OCI-LY1 (cell line): ENCODE data around the gene SDE2.
A peak's percentile ranks its signal among the peaks of the same experiment; 100 is the strongest.
"Not testable (repeated sequence)": the region's sequence is repeated elsewhere in the genome, so short reads cannot be mapped to it uniquely, and the experiment has no call there.

Source experiments
- H2AFZ ChIP-seq: fragments of 200-600 bp; sonication (generic), shearing (Covaris generic); 2 replicates; pipeline ENCODE4 v1.6.0; 2014; ENCODE audit warnings: antibody characterized with exemption, mild to moderate bottlenecking, low read length
- H3F3A ChIP-seq: fragments of 200-600 bp; sonication (generic), shearing (Covaris generic); 2 replicates; pipeline ENCODE4 v1.6.0; 2014; ENCODE audit warnings: mild to moderate bottlenecking, antibody characterized with exemption, low read length, moderate library complexity; ENCODE audit not compliant: insufficient read depth
- H3K27ac ChIP-seq: fragments of 200-600 bp; sonication (generic); 2 replicates; pipeline ENCODE4 v1.5.1; 2014; ENCODE audit warnings: low read length, mixed run types, mild to moderate bottlenecking, low read depth; ENCODE audit not compliant: poor library complexity, severe bottlenecking
- H3K27me3 ChIP-seq: fragments of 200-600 bp; sonication (generic); 2 replicates; pipeline ENCODE4 v1.6.0; 2014; ENCODE audit warnings: antibody characterized with exemption, mild to moderate bottlenecking, low read length, moderate library complexity; ENCODE audit not compliant: insufficient read depth
- H3K36me3 ChIP-seq: fragments of 200-600 bp; sonication (generic); 2 replicates; pipeline ENCODE4 v1.6.1; 2014; ENCODE audit warnings: mild to moderate bottlenecking, antibody characterized with exemption, low read length, moderate library complexity, mixed read lengths; ENCODE audit not compliant: insufficient read depth
- H3K4me1 ChIP-seq: fragments of 200-600 bp; sonication (generic); 2 replicates; pipeline ENCODE4 v1.5.1; 2014; ENCODE audit warnings: mild to moderate bottlenecking, low read length, moderate library complexity; ENCODE audit not compliant: insufficient read depth, severe bottlenecking
- H3K4me2 ChIP-seq: fragments of 200-600 bp; sonication (generic), shearing (Covaris generic); 2 replicates; pipeline ENCODE4 v1.6.1; 2014; ENCODE audit warnings: low read length
- H3K4me3 ChIP-seq: fragments of 200-600 bp; sonication (generic); 2 replicates; pipeline ENCODE4 v1.5.1; 2014; ENCODE audit warnings: low read length, low read depth, mild to moderate bottlenecking, mixed read lengths; ENCODE audit not compliant: poor library complexity, severe bottlenecking
- H3K79me2 ChIP-seq: fragments of 200-600 bp; shearing (Covaris generic); 2 replicates; pipeline ENCODE4 v1.6.1; 2016; ENCODE audit warnings: mixed run types, low read length, mixed read lengths; ENCODE audit not compliant: insufficient read depth
- H3K9ac ChIP-seq: fragments of 200-600 bp; sonication (generic), shearing (Covaris generic); 2 replicates; pipeline ENCODE4 v1.6.1; 2014; ENCODE audit warnings: mild to moderate bottlenecking, low read length, mixed read lengths
- H3K9me2 ChIP-seq: fragments of 200-600 bp; sonication (generic), shearing (Covaris generic); 2 replicates; pipeline ENCODE4 v1.6.1; 2014; ENCODE audit warnings: low read depth, mild to moderate bottlenecking, low read length, mixed read lengths
- H3K9me3 ChIP-seq: fragments of 200-600 bp; shearing (Covaris generic); 2 replicates; pipeline ENCODE4 v1.6.1; 2014; ENCODE audit warnings: low read length, mixed read lengths
- H4K20me1 ChIP-seq: fragments of 200-600 bp; sonication (generic), shearing (Covaris generic); 2 replicates; pipeline ENCODE4 v1.6.0; 2016; ENCODE audit warnings: mild to moderate bottlenecking, low read length; ENCODE audit not compliant: insufficient read depth
- CTCF ChIP-seq: fragments of 200-600 bp; sonication (generic), shearing (Covaris generic); IDR thresholded peaks from 2 replicates; pipeline ENCODE4 v1.5.1; 2017; ENCODE audit warnings: mild to moderate bottlenecking, antibody characterized with exemption, low read length, moderate library complexity, mixed read lengths
- EZH2 ChIP-seq: fragments of 200-600 bp; sonication (generic), shearing (Covaris generic); IDR thresholded peaks from 2 replicates; pipeline ENCODE4 v1.8.0; 2017; ENCODE audit warnings: borderline replicate concordance, mixed run types, mild to moderate bottlenecking, antibody characterized with exemption, low read length, moderate library complexity, mixed read lengths

The SDE2 gene

GRCh38 chr1:225941942-225942222 is 57.3 kb downstream of the SDE2 start:
- peaks cover 40% of the 10 kb centered on the region for H3K4me1 ChIP-seq
- no peaks in the 10 kb centered on the region for H3F3A ChIP-seq
- H3K79me2 ChIP-seq = no peaks in the 10 kb centered on the region
- no peaks in the 10 kb centered on the region for H3K9me3 ChIP-seq
- peak overlapping the region; percentile 75 for H3K27ac ChIP-seq
- H3K4me3 ChIP-seq = no peak overlapping the region
- H2AFZ ChIP-seq = no peak overlapping the region
- no peaks in the 10 kb centered on the region for H3K36me3 ChIP-seq
- H4K20me1 ChIP-seq = no peaks in the 10 kb centered on the region
- TF ChIP-seq EZH2 (no peak), CTCF (no peak)
- peaks cover 7% of the 10 kb centered on the region for H3K27me3 ChIP-seq
- peak overlapping the region; percentile 26; the same call in 1 of the 2 replicates for H3K4me2 ChIP-seq
- H3K9ac ChIP-seq = peak overlapping the region; percentile 3; the same call in 1 of the 2 replicates
- H3K9me2 ChIP-seq = no peaks in the 10 kb centered on the region

DNA sequence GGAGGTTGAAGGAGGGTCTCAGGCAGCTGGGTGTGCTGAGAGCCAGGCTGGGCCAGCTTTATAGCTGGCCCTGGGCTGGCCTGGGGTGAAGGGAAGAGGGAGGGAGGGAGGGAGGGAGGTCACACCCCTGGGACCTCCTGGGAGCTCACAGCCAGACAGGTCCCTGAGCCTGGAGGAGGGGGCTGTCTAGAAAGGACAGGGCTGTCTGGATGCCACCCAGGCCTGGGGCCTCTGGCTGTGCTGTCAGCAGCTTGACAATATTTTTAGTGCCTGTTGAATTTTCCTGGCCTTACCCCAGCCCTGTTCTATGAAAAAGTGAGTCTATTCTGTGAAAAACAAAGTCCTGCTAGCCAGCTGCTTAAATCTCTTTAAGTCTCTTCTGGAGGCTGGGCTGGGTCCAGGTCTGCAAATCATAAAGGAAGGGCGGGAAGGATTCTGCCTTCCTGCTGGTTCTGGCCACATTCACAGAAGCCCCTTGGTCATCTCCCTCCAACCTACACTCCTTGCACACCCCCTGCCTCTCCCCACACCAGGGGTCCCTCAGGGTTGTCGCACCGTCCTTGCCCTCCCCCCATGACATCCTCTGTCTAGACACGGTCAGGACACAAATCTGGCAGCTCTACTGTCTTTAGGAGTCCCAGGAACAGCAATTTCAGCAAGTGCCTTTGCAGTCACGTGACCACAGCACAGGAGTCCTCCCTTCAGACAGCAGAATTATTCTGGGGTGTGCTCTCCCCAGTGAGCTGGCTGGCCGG is 57.8 kb downstream of the SDE2 start, which contains the start of gene LEFTY2:
Gene LEFTY2 (minus strand): TSS at position 34 of the 755 bp plus-strand sequence. CDS start 80 bp downstream, outside the sequence.
- H2AFZ ChIP-seq = no peak within 1 kb of the TSS
- H3K9ac ChIP-seq = peak within 1 kb of the TSS; percentile 11; the same call in 1 of the 2 replicates
- no peaks in the 10 kb centered on the region for H3K9me3 ChIP-seq
- H3K36me3 ChIP-seq = no peaks in the 10 kb centered on the region
- H3K79me2 ChIP-seq = no peaks in the 10 kb centered on the region
- no peaks in the 10 kb centered on the region for H3F3A ChIP-seq
- peaks cover 45% of the 10 kb centered on the region for H3K4me1 ChIP-seq
- peak within 1 kb of the TSS; percentile 26; the same call in 1 of the 2 replicates for H3K4me2 ChIP-seq
- no peaks in the 10 kb centered on the region for H3K9me2 ChIP-seq
- TF ChIP-seq CTCF = no peak
- TF ChIP-seq EZH2 = no peak
- peaks cover 5% of the 10 kb centered on the region for H3K27me3 ChIP-seq
- H3K4me3 ChIP-seq = no peak within 1 kb of the TSS
- H3K27ac ChIP-seq = peak within 1 kb of the TSS; percentile 75
- H4K20me1 ChIP-seq = no peaks in the 10 kb centered on the region

DNA sequence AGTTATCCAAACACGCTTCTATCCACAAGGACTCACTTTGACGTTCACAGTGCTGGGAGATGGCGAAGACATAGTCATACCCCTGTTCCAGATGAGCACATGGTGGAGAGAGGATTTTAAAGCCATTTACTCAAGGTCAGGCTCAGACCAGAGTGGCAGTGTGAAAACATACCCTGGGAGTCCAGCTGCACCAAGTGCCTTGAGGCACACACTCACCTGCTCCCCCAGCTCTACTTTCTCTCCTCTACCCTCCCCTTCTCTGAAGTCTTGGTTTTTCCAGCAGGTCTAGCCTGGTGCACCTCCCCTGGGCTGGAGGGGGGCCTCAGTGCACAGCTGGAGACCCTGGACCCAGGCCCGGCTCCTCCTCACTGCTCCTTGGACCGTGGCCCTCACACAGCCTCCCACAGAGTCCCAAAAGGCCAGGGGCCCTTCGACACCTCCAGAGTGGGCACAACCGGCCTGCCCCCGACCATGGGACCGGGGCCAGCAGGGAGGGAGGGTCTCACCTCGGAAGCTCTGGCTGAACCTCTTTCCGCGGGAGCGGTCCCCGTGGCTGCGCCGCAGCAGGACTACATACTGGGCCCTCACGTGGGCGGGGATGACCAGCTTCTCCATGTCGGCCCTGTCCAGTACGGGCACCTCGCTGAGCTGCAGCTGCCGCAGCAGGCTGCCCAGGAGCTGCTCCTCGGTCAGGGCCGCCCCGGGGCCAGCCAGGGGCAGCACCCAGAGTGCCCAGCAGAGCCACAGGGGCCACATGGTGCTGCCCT is 58.6 kb downstream of the SDE2 start:
- TF ChIP-seq EZH2 = no peak
- TF ChIP-seq CTCF = no peak
- Histone ChIP-seq H3K36me3 (no peaks in the 10 kb centered on the region), H3F3A (no peaks in the 10 kb centered on the region), H3K79me2 (no peaks in the 10 kb centered on the region), H3K27ac (peak overlapping the region; percentile 75), H4K20me1 (no peaks in the 10 kb centered on the region), H3K9ac (no peak overlapping the region), H3K9me2 (no peaks in the 10 kb centered on the region), H3K4me2 (no peak overlapping the region), H3K4me3 (no peak overlapping the region), H3K27me3 (no peaks in the 10 kb centered on the region), H2AFZ (no peak overlapping the region), H3K9me3 (no peaks in the 10 kb centered on the region), H3K4me1 (peaks cover 48% of the 10 kb centered on the region)

DNA sequence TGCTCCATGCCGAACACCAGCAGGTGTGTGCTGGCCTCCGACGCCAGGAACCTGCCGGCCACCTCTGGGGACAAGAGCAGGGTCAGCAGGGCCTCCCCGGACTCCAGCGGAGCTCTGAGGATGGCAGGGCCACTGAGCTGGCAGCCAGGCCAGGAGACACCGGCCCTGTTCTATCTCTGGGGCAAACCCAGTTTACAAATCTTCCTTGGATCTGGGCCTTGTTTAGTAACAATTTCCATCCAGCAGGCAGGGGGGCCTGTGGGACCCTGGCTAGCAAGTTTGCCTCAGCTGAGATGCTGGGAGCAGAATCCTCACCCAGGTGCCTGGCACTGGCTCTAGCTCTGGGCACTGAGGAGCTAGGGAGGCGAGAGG is 59.2 kb downstream of the SDE2 start:
- H2AFZ ChIP-seq, H3K9me3 ChIP-seq, H3K9ac ChIP-seq, H3F3A ChIP-seq, H3K79me2 ChIP-seq, H3K36me3 ChIP-seq, H3K4me3 ChIP-seq, H3K27me3 ChIP-seq, H3K9me2 ChIP-seq, H3K4me2 ChIP-seq, H4K20me1 ChIP-seq: not testable (repeated sequence)
- H3K4me1 ChIP-seq = peaks cover 45% of the 10 kb centered on the region
- H3K27ac ChIP-seq = peak overlapping the region; percentile 75
